GM10248 (cell line): ENCODE measurements around the gene UPP1.
"Not testable (repeated sequence)": the region's sequence is repeated elsewhere in the genome, so short reads cannot be mapped to it uniquely, and the experiment has no call there.

Experiments used
- CTCF ChIA-PET: fragments of 300-600 bp; sonication (Branson Sonifier 250); formaldehyde crosslinking; extraction: SDS; loops from one replicate; lab custom pipeline; 2021; ENCODE audit warnings: antibody characterized with exemption; lab: Yijun Ruan, JAX
- POLR2A ChIA-PET: fragments of 350-650 bp; sonication (Branson Sonifier 250); formaldehyde crosslinking; extraction: SDS; loops from one replicate; lab custom pipeline; 2020; ENCODE audit warnings: antibody characterized with exemption; lab: Yijun Ruan, JAX
- DNase-seq: peaks from one replicate; pipeline ENCODE4 v3.0.0; 2012; ENCODE audit errors: extremely low spot score
- CTCF ChIP-seq: IDR thresholded peaks from 2 replicates; pipeline ENCODE4 v1.5.1; 2012; ENCODE audit warnings: mild to moderate bottlenecking, low read depth; ENCODE audit errors: extremely low read depth, missing control alignments, control extremely low read depth

UPP1 gene

GRCh38 chr7:48113275-48113674 is 24.2 kb downstream of the UPP1 start:
- ChIA-PET POLR2A (no interaction called here), CTCF (interaction anchor here (1.2 to 8.3 kb wide), 6 partner anchors 9 to 168 kb away, joined by 3 to 88 read pairs (median 10); no protein-coding TSS in a partner anchor)
- DNase-seq: no peak
- no peak for TF ChIP-seq CTCF

GRCh38 chr7:48114115-48114514 is 25.1 kb downstream of the UPP1 start:
- DNase-seq: no peak
- TF ChIP-seq CTCF: no peak
- ChIA-PET CTCF (interaction anchor here (2.4 to 8.3 kb wide), 3 partner anchors 10 to 169 kb away, joined by 12 to 88 read pairs (median 17); no protein-coding TSS in a partner anchor), POLR2A (no interaction called here)

- ChIA-PET POLR2A (no interaction called here), CTCF (interaction anchor here (2.4 to 8.3 kb wide), 3 partner anchors 11 to 169 kb away, joined by 12 to 88 read pairs (median 17); no protein-coding TSS in a partner anchor)
- DNase-seq: no peak
- TF ChIP-seq CTCF: no peak
Measured at GRCh38 chr7:48114589-48114988, 25.5 kb downstream of the UPP1 start.

GRCh38 chr7:48116043-48116442 is 27.0 kb downstream of the UPP1 start:
- ChIA-PET CTCF (interaction anchor here (3.5 kb wide), 1 partner anchor 171 kb away, joined by 17 read pairs; no protein-coding TSS in a partner anchor), POLR2A (no interaction called here)
- no peak for DNase-seq

GRCh38 chr7:48118041-48118440 is 29.0 kb downstream of the UPP1 start:
- no peak for DNase-seq
- CTCF ChIA-PET: interaction anchor here (1.2 kb wide), 1 partner anchor 126 kb away, joined by 4 read pairs; no protein-coding TSS in a partner anchor
- no peak for TF ChIP-seq CTCF
- POLR2A ChIA-PET: no interaction called here

More at GRCh38 chr7:48116043-48116442, 27.0 kb downstream of the UPP1 start:
- TF ChIP-seq CTCF: no peak

- DNase-seq, POLR2A ChIA-PET: not testable (repeated sequence)
- CTCF ChIA-PET: interaction anchor here (1.1 to 3.2 kb wide), 7 partner anchors 10 to 176 kb away, joined by 3 to 28 read pairs (median 4); no protein-coding TSS in a partner anchor
Measured at GRCh38 chr7:48120536-48120935, 31.5 kb downstream of the UPP1 start.

- TF ChIP-seq CTCF: no peak
- no peak for DNase-seq
- ChIA-PET POLR2A (no interaction called here), CTCF (interaction anchor here (1.6 kb wide), 1 partner anchor 16 kb away, joined by 5 read pairs; no protein-coding TSS in a partner anchor)
Measured at GRCh38 chr7:48126037-48126436, 37.0 kb downstream of the UPP1 start.
